ENCODE data around the gene DAB2IP.

DNA sequence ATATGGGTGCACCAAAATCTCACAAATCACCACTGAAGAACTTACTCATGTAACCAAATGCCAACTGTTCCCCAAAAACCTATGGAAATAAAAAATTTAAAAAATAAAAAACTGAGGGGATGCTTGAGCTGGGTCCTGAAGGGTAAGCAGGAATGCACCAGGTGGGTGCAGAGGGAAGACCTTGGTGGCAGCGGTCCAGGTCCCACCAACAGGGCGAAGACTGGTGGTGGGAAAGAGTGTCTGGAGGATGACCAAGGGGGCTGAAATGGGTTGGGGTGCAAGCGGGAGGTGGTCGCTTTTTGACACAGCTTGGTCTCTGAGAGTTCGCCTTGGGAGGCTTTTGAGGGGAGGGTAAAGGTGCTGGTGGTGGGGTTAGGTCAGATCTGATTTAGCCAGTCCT is 3.3 kb upstream of the DAB2IP start:
- TF ChIP-seq, protein P1, sequence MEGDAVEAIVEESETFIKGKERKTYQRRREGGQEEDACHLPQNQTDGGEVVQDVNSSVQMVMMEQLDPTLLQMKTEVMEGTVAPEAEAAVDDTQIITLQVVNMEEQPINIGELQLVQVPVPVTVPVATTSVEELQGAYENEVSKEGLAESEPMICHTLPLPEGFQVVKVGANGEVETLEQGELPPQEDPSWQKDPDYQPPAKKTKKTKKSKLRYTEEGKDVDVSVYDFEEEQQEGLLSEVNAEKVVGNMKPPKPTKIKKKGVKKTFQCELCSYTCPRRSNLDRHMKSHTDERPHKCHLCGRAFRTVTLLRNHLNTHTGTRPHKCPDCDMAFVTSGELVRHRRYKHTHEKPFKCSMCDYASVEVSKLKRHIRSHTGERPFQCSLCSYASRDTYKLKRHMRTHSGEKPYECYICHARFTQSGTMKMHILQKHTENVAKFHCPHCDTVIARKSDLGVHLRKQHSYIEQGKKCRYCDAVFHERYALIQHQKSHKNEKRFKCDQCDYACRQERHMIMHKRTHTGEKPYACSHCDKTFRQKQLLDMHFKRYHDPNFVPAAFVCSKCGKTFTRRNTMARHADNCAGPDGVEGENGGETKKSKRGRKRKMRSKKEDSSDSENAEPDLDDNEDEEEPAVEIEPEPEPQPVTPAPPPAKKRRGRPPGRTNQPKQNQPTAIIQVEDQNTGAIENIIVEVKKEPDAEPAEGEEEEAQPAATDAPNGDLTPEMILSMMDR (IDR thresholded peaks at IDR 0.05 in 2 of 3, conservative IDR thresholded peaks at IDR 0.05 in 1 of 3; ENCODE audit: borderline replicate concordance in 1 of 3, insufficient read depth in 1 of 3, low read depth in 2 of 3, low read length in 2 of 3), result no peak
- TF ChIP-seq FOSL1 (IDR thresholded peaks at IDR 0.05; ENCODE audit: low read depth) (no peak), SIN3A (IDR thresholded peaks at IDR 0.05; ENCODE audit: low read depth) (no peak), CEBPB (IDR thresholded peaks at IDR 0.05; ENCODE audit: low read depth) (no peak)
- TF ChIP-seq, protein P2, sequence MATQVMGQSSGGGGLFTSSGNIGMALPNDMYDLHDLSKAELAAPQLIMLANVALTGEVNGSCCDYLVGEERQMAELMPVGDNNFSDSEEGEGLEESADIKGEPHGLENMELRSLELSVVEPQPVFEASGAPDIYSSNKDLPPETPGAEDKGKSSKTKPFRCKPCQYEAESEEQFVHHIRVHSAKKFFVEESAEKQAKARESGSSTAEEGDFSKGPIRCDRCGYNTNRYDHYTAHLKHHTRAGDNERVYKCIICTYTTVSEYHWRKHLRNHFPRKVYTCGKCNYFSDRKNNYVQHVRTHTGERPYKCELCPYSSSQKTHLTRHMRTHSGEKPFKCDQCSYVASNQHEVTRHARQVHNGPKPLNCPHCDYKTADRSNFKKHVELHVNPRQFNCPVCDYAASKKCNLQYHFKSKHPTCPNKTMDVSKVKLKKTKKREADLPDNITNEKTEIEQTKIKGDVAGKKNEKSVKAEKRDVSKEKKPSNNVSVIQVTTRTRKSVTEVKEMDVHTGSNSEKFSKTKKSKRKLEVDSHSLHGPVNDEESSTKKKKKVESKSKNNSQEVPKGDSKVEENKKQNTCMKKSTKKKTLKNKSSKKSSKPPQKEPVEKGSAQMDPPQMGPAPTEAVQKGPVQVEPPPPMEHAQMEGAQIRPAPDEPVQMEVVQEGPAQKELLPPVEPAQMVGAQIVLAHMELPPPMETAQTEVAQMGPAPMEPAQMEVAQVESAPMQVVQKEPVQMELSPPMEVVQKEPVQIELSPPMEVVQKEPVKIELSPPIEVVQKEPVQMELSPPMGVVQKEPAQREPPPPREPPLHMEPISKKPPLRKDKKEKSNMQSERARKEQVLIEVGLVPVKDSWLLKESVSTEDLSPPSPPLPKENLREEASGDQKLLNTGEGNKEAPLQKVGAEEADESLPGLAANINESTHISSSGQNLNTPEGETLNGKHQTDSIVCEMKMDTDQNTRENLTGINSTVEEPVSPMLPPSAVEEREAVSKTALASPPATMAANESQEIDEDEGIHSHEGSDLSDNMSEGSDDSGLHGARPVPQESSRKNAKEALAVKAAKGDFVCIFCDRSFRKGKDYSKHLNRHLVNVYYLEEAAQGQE (IDR thresholded peaks at IDR 0.05; ENCODE audit: low read depth), result no peak

Measured in HCT116 (cell line).